Skin epidermis (tissue), 12 donors: ENCODE measurements around the gene STS.

Source experiments
- H3K27ac ChIP-seq, 21 experiments: fragments of 200-600 bp; sonication (generic) in 11 of 21; one replicate each; pipeline ENCODE4 v1.5.0; 2020; ENCODE audit warnings: mild to moderate bottlenecking in 3 of 21, inconsistent platforms in 2 of 21, moderate library complexity in 2 of 21
- H3K4me3 ChIP-seq, 7 experiments: fragments of 200-600 bp; sonication (generic) in 2 of 7; one replicate each; pipeline ENCODE4 v1.5.0; 2020; ENCODE audit warnings: inconsistent platforms in 2 of 7, mild to moderate bottlenecking in 2 of 7, moderate library complexity in 1 of 7

The STS gene

GRCh38 chrX:7133050-7133440, 14.5 kb upstream of the STS start:
- H3K27ac ChIP-seq, result peak overlapping the region in 8 of 21 experiments; percentile 10 to 58 (median 21)
- H3K4me3 ChIP-seq, result no peak overlapping the region

GRCh38 chrX:7134981-7135380, 12.5 kb upstream of the STS start:
- H3K27ac ChIP-seq, result no peak overlapping the region
- no peak overlapping the region for H3K4me3 ChIP-seq

DNA sequence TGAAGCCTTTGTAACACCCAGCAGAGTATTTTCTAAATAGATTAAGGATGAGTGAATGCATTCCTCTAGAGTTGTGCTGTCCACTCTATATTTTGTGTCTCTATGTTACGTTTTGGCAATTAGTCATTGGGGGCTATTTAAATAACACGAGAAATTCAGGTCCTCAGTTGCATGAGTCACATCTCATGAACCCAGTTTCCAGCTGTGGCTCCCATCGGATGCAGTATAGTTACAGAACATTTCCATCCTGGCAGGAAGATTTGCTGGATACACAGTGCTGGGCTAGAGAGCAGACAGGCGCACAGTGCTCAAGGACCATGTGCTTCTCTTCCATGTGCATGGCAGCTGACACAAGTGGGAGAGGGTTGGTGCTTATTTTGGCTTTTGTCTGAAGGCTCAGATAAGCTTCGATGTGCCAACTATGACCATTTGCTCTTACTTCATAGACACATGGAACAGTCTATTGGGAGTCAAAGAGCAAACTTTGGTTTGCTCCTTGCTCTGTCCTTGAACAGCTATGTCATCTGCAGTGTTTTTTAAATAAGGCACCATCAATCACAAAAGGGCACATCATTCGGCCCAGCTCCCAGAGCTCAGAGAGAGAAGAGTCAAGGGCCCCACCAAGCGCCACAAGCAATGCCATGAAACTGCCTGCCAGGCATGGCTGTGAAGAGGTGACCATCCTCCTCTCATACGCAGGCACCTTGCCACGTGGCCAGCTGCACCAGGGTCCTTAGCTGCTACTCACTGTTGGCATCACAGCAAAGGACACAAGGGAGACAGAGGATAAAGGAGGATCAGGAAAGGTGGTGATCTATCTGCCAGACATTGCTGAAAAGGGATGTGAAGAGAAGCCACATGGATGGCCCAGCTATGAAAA, 8.1 kb upstream of the STS start:
- Histone ChIP-seq H3K4me3 (no peak overlapping the region), H3K27ac (no peak overlapping the region)

- Histone ChIP-seq H3K27ac (no peak overlapping the region), H3K4me3 (no peak overlapping the region)
These were observed 4.4 kb upstream of the STS start for GRCh38 chrX:7143076-7143475.

GRCh38 chrX:7143941-7144525, 3.5 kb upstream of the STS start:
- no peak overlapping the region for H3K4me3 ChIP-seq
- H3K27ac ChIP-seq, result no peak overlapping the region

DNA sequence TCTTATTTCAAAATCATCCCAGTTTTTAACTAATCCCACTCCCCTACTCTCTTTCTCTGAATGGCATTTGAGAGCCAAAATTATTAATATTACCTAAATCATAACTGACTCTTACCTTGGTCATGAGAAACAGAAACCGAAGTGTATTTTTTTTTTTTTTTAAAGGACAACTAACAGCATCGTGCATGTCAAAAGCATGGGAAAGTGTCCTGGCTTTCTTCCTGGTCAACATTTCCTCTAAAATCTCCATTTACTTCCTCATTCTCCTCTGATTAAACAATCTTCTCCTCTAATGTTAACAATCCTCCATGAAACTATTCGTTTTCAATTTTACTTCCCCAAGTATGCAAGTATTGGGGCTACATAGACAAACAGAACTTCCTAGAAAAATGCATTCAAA, 2.1 kb upstream of the STS start:
- H3K4me3 ChIP-seq, result no peak overlapping the region
- peak overlapping the region in 2 of 21 experiments; percentile 16 to 37 for H3K27ac ChIP-seq

DNA sequence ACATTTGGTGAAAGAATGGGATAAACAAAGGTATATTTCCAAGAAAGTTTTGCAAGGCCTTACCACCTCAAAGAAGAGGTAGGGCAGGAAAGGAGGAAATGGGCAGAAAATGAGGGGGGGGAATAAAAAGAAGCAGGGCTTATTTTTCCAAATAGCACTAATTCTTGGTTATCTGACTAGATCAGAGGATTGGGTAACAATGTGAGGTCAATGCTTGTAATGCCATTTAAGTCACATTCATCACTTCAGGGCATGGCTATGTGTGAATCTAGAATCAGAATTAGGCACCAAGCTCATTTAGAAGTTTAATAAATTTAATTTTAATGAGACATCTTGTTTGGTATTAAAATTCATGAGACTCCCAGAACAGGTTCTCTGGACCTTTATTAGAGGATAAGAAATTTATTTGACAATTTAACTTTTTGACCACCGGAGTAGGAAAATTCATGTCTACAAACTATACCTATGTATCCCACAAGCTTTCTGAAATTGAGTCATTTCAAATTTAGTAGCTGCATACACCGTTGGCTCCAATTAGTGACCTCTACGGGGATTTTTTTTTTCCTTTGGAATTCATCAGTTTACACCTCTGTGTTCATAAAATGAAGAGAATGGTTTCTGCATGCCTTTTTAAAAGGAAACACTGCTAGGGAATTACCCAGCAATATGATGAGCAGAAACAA, 1.4 kb upstream of the STS start:
- peak overlapping the region in 2 of 21 experiments; percentile 16 to 37 for H3K27ac ChIP-seq

DNA sequence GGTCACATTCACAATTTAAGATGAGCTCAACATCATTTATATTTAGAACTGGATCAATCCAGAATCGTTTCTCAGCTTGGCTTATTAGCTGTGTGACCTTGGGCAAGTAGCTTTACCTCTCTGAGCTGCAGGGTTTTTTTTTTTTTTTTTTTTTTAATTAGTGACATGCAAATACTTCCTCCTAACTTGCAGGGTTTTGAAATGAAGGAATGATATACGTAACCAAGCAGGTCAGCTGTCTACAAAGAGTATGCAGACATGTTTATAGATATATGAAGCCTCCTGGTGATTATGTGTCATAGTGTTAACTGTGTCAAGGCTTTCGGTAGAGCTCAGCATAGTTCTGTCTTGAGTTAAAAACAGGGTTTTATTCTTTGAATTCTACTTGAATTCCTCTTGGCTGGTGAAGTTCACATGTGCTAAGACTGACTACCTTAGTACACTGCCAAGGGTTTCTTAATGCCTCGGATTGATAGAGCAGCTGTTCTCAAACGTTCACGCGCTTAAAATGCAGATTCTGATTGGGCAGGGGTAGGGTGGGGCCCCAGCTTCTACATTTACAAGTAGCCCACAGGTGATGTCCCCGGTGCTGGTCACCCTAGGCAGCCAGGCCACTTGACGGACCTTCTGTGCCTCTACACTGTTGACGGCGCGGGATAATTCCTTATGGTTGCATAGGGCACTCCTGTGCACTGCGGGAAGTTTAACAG, 654 bp upstream of the STS start:
- Histone ChIP-seq H3K27ac (peak overlapping the region in 14 of 21 experiments; percentile 78 to 94 (median 86)), H3K4me3 (peak overlapping the region; percentile 53 to 91 (median 65))

More for the DNA sequence above, 1.4 kb upstream of the STS start:
- no peak overlapping the region for H3K4me3 ChIP-seq

DNA sequence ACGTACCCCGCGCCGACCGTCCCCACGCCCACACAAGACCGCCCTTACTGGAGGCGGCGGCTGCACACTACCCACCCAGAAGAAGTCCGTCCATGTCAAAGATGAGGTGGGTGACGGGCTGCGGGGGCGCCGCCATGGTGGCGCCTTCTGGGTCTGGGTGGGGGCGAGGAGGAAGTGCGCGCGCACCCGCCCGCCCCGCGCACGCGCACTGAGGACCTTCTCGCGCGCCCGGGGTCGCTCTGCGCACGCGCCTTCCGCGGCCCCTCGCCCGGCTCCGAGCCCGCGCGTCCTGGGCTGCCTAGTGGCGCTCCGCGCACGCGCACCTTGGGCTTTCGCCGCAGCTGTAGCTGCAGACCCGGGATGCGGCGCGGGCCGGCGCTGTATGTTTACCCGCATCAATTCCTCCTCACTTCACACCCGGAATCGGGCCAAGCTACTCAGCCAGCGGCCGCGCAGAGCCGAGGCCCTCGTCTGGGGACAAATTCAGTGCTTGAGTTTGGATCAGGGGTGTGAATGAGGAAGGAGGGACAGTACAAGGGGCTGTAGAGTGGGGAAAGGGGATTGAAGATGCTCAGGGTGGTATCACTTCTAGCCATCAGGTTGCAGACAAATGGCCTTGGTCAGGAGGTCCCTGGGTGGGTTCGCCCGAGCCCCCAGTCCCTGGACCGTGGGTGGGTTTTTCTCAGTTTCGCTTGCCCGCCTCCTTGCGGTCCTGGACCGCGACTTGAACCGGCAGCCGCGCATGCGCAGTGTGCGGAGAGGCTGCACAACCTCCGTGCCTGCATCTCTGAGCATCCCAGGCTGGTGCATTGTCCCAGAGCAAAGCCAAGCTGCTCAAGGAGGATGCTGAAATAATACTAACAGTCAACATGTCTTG, 704 bp downstream of the STS start, which contains the start of gene PUDP:
TSS of gene PUDP (minus strand) at position 176 of the 877 bp plus-strand sequence. CDS start at position 136, 40 bp downstream.
- Histone ChIP-seq H3K4me3 (peak within 1 kb of the TSS; percentile 53 to 91 (median 65)), H3K27ac (peak within 1 kb of the TSS; percentile 61 to 94 (median 83))

DNA sequence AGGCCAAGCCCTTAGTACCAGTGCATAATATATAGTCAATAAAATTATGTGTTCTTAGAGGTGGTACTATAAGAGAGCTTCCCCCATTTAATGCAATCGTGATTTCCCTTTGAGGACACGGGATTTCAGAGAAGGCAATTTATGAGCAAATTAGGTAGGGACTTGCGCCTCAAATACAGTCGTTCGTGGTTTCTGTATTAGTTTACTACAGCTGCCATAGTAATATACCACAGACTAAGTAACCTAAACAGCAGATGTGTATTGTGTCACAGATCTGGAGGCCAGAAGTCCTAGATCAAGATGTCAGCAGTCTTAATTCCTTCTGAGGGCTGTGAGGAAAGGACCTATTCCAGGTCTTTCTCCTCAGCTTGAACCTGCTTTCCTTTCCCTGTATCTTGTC, 1.9 kb downstream of the STS start:
- Histone ChIP-seq H3K4me3 (no peak overlapping the region), H3K27ac (no peak overlapping the region)

DNA sequence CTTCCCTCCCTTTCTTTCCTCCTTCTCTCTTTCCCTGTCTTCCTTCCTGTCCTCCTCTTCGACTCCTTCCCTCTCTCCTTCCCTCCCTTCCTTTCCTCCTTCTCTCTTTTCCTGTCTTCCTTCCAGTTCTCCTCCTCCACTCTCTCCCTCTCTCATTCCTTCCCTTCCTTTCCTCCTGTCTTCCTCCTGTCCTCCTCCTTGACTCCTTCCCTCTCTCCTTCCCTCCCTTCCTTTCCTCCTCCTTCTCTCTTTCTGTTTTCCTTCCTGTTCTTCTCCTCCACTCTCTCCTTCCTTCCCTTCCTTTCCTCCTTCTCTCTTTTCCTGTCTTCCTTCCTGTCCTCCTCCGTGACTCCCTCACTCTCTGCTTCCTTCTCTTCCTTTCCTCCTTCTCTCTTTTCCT, 5.7 kb downstream of the STS start:
- Histone ChIP-seq H3K4me3 (no peak overlapping the region), H3K27ac (no peak overlapping the region)

DNA sequence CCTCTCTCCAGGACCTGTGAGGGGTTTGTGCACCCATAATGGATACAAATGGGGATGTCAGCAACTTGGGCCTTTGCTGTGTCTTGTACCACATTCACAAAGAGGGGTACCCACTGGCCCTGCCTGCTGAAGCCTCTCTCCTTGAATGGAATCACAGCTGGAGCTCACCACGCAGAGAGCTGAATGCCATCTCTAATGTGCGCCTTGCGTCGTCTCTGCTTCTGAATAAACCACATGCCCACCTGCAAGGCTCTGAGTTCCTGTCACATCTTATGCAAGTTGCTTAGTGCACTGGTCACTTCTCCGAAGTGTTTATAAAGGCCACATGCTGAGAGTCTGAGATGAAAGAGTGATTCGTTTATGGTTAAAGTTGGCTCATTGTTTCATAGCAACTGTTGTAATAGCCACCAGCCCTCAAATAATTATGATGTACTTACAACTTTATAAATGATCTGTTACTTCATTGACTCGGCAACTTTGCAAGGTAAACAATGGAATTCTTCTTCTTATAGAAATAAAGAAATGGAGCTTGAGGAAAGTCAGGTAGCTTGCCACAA, 6.6 kb downstream of the STS start:
- H3K4me3 ChIP-seq, result no peak overlapping the region
- no peak overlapping the region for H3K27ac ChIP-seq

- Histone ChIP-seq H3K4me3 (no peak overlapping the region), H3K27ac (no peak overlapping the region)
These were observed 7.7 kb downstream of the STS start for GRCh38 chrX:7155163-7155562.

DNA sequence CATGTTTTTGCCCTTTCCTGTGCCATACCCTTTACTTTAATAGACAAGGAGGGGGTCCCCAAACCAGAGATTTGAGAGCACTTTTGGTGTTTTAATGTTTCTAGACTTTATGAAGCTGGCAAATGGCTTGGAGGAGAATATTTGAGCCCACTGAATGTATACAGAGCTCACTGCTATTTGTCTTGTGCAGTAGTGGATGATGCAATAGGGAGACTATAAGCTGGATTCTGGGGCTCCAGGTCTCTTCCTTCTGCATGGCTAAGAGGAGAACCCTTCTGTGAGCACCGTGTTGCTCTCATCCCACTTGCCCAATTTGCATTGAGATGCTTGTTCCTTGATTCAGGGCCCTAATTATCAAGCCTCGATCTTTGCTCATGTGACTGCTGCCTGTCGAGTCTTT, 9.4 kb downstream of the STS start:
- H3K4me3 ChIP-seq, result no peak overlapping the region
- no peak overlapping the region for H3K27ac ChIP-seq

DNA sequence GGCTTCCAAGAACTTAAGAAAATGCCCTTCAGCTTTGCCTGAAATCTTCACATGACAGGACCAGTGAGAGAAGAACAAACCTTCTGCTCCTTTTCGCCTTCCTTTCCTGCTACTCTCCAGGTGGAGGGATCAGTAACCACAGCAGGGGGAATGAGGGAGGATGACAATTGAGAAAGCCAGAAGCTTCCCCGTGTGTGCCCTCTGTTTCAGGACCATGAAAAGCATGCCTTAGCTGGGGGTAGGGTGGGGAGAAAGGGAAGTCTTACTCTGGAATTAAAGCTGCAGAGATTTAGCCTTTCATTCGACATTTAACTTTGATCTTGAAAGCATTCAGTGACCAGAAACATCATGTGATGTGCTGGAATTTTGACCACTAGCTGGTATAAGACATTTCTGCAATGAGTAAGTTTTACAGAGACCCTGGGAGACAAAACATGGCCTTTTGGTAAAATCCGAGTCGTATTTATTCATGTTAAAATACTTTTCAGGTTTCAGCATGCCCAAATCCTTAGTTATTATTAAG, 11.0 kb downstream of the STS start:
- Histone ChIP-seq H3K27ac (no peak overlapping the region), H3K4me3 (no peak overlapping the region)

- Histone ChIP-seq H3K4me3 (no peak overlapping the region), H3K27ac (no peak overlapping the region)
These were observed 11.8 kb downstream of the STS start for GRCh38 chrX:7159149-7159861.

- no peak overlapping the region for H3K27ac ChIP-seq
- H3K4me3 ChIP-seq, result no peak overlapping the region
These were observed 15.7 kb downstream of the STS start for GRCh38 chrX:7163146-7163677.

GRCh38 chrX:7164174-7164573, 16.7 kb downstream of the STS start:
- no peak overlapping the region for H3K4me3 ChIP-seq
- no peak overlapping the region for H3K27ac ChIP-seq
